SK-N-SH (cell line): Measurements from ENCODE around the gene DTNBP1. TPM values are rescaled to one million over a fixed set of nuclear protein-coding genes. Genes with fewer than 3 reads are reported as not detected.

ENCODE experiments used
- CTCF ChIA-PET: fragments of 300-600, 350-600 bp; formaldehyde crosslinking; extraction: SDS; loops from one replicate; lab custom pipeline; 2021; lab: Yijun Ruan, JAX
- POLR2A ChIA-PET: fragments of 350-600 bp; sonication (Branson Sonifier 250); formaldehyde crosslinking; extraction: SDS; loops from one replicate; lab custom pipeline; 2020; ENCODE audit warnings: antibody characterized with exemption, inconsistent platforms; lab: Yijun Ruan, JAX
- DNase-seq: peaks from one replicate; pipeline ENCODE4 v3.0.0; 2012
- H2AFZ ChIP-seq: fragments of 200-600 bp; sonication (generic); 2 replicates; pipeline ENCODE4 v1.8.1; 2016; ENCODE audit warnings: antibody characterized with exemption, mild to moderate bottlenecking, low read depth
- H3F3A ChIP-seq: fragments of 200-600 bp; sonication (generic); replicated peaks from 2 replicates; pipeline ENCODE3; 2016; ENCODE audit warnings: antibody characterized with exemption, mild to moderate bottlenecking; ENCODE audit not compliant: insufficient read depth
- H3K27ac ChIP-seq, 2 experiments: fragments of 200-500 bp in 1 of 2; fragments of 200-600 bp in 1 of 2; sonication (Bioruptor generic) in 1 of 2; sonication (generic), shearing (Covaris generic) in 1 of 2; 2 replicates each; pipeline versions ENCODE4 v1.5.1 to v1.6.1; 2014 to 2016; ENCODE audit warnings: low read depth in 2 of 2, inconsistent platforms in 1 of 2, low read length in 1 of 2, mild to moderate bottlenecking in 1 of 2, mixed read lengths in 1 of 2
- H3K27me3 ChIP-seq: fragments of 200-600 bp; sonication (generic), shearing (Covaris generic); 2 replicates; pipeline ENCODE4 v1.6.1; 2016; ENCODE audit warnings: mixed run types; ENCODE audit not compliant: insufficient read depth
- H3K36me3 ChIP-seq, 2 experiments: fragments of 200-500 bp in 1 of 2; fragments of 200-600 bp in 1 of 2; sonication (Bioruptor generic) in 1 of 2; sonication (generic) in 1 of 2; replicated peaks in 1 of 2; 2 replicates each; pipeline versions ENCODE3 to v1.5.1; 2014 to 2016; ENCODE audit warnings: low read length in 1 of 2, mild to moderate bottlenecking in 1 of 2; ENCODE audit not compliant: insufficient read depth in 2 of 2, control insufficient read depth in 1 of 2
- H3K4me1 ChIP-seq, 2 experiments: fragments of 200-500 bp in 1 of 2; fragments of 200-600 bp in 1 of 2; sonication (Bioruptor generic) in 1 of 2; sonication (generic), shearing (Covaris generic) in 1 of 2; 2 replicates each; pipeline versions ENCODE4 v1.5.1 to v1.6.1; 2014 to 2016; ENCODE audit warnings: low read depth in 1 of 2, low read length in 1 of 2, mixed run types in 1 of 2; ENCODE audit not compliant: insufficient read depth in 2 of 2, control insufficient read depth in 1 of 2
- H3K4me2 ChIP-seq: fragments of 200-600 bp; sonication (generic), shearing (Covaris generic); 2 replicates; pipeline ENCODE4 v1.6.1; 2017; ENCODE audit warnings: mixed run types
- H3K4me3 ChIP-seq, 2 experiments: fragments of 200-500 bp in 1 of 2; fragments of 200-600 bp in 1 of 2; sonication (Bioruptor generic) in 1 of 2; sonication (generic), shearing (Covaris generic) in 1 of 2; 2 replicates each; pipeline versions ENCODE4 v1.5.1 to v1.8.1; 2014 to 2016; ENCODE audit warnings: low read depth in 2 of 2, inconsistent platforms in 1 of 2, low read length in 1 of 2, mild to moderate bottlenecking in 1 of 2, mixed read lengths in 1 of 2, moderate library complexity in 1 of 2
- H3K79me2 ChIP-seq: fragments of 200-600 bp; sonication (generic); 2 replicates; pipeline ENCODE4 v1.8.1; 2017; ENCODE audit warnings: mild to moderate bottlenecking; ENCODE audit not compliant: insufficient read depth
- H3K9ac ChIP-seq: fragments of 200-600 bp; sonication (generic); 2 replicates; pipeline ENCODE4 v1.6.1; 2017; ENCODE audit warnings: mixed run types
- H3K9me2 ChIP-seq: fragments of 200-600 bp; sonication (generic); 2 replicates; pipeline ENCODE4 v1.6.1; 2017; ENCODE audit warnings: mixed run types
- H3K9me3 ChIP-seq: fragments of 200-600 bp; sonication (generic); 2 replicates; pipeline ENCODE4 v1.6.1; 2017; ENCODE audit warnings: mixed run types, mild to moderate bottlenecking, moderate library complexity
- H4K20me1 ChIP-seq: fragments of 200-600 bp; sonication (generic); 2 replicates; pipeline ENCODE4 v1.6.1; 2017; ENCODE audit warnings: mild to moderate bottlenecking, mixed run types; ENCODE audit not compliant: insufficient read depth
- EP300 ChIP-seq, 2 experiments: IDR thresholded peaks; 2 replicates each; pipeline versions ENCODE4 v1.4.0 to v1.6.1; 2012; ENCODE audit warnings: borderline replicate concordance in 1 of 2, low read depth in 1 of 2, low read length in 1 of 2
- FOSL2 ChIP-seq: IDR thresholded peaks from 2 replicates; pipeline ENCODE4 v1.4.0; 2012; ENCODE audit warnings: low read depth, mild to moderate bottlenecking, moderate library complexity, borderline replicate concordance
- FOXJ3 ChIP-seq: sonication (generic); formaldehyde crosslinking; IDR thresholded peaks from 2 replicates; pipeline ENCODE4 v1.5.1; 2020; ENCODE audit warnings: mild to moderate bottlenecking, missing genetic modification reagents
- FOXM1 ChIP-seq: IDR thresholded peaks from 2 replicates; pipeline ENCODE4 v1.4.0; 2012; ENCODE audit warnings: low read depth, mild to moderate bottlenecking
- GABPA ChIP-seq: IDR thresholded peaks from 2 replicates; pipeline ENCODE4 v1.4.0; 2012; ENCODE audit warnings: low read depth, mild to moderate bottlenecking
- GATA2 ChIP-seq: sonication (generic); formaldehyde crosslinking; IDR thresholded peaks from 2 replicates; pipeline ENCODE4 v1.5.0; 2020; ENCODE audit warnings: mild to moderate bottlenecking, missing genetic modification reagents
- JUND ChIP-seq: IDR thresholded peaks from 2 replicates; pipeline ENCODE4 v1.4.0; 2012
- MEF2A ChIP-seq: IDR thresholded peaks from 2 replicates; pipeline ENCODE4 v1.4.0; 2012; ENCODE audit warnings: low read depth, borderline replicate concordance
- MXI1 ChIP-seq: IDR thresholded peaks from 2 replicates; pipeline ENCODE4 v1.6.1; 2012; ENCODE audit warnings: mild to moderate bottlenecking, low read depth, low read length, improper control_type of control experiment
- NFIC ChIP-seq: IDR thresholded peaks from 2 replicates; pipeline ENCODE4 v1.4.0; 2012; ENCODE audit warnings: borderline replicate concordance
- POLR2AphosphoS5 ChIP-seq: IDR thresholded peaks from 2 replicates; pipeline ENCODE4 v1.6.1; 2012; ENCODE audit warnings: low read depth, low read length
- RAD21 ChIP-seq: IDR thresholded peaks from 2 replicates; pipeline ENCODE4 v1.6.1; 2012; ENCODE audit warnings: mild to moderate bottlenecking, low read length
- RCOR1 ChIP-seq: fragments of 150-350 bp; IDR thresholded peaks from 2 replicates; pipeline ENCODE4 v1.6.1; 2017; ENCODE audit warnings: antibody characterized with exemption, low read length
- RXRA ChIP-seq: IDR thresholded peaks from 2 replicates; pipeline ENCODE4 v1.4.0; 2012; ENCODE audit warnings: low read depth, mild to moderate bottlenecking, borderline replicate concordance
- SMC3 ChIP-seq: IDR thresholded peaks from 2 replicates; pipeline ENCODE4 v1.6.1; 2012; ENCODE audit warnings: low read depth, low read length, improper control_type of control experiment
- TAF1 ChIP-seq: IDR thresholded peaks from 2 replicates; pipeline ENCODE4 v1.6.1; 2012; ENCODE audit warnings: low read depth, mild to moderate bottlenecking, low read length, moderate library complexity, borderline replicate concordance
- TEAD4 ChIP-seq: IDR thresholded peaks from 2 replicates; pipeline ENCODE4 v1.4.0; 2012; ENCODE audit warnings: mild to moderate bottlenecking, borderline replicate concordance; ENCODE audit not compliant: insufficient read depth
- YY1 ChIP-seq: IDR thresholded peaks from 2 replicates; pipeline ENCODE4 v1.4.0; 2012; ENCODE audit warnings: low read depth, mild to moderate bottlenecking
- ZBTB33 ChIP-seq: IDR thresholded peaks from 2 replicates; pipeline ENCODE4 v1.4.0; 2012; ENCODE audit warnings: low read depth, borderline replicate concordance
- WGBS: methylation state at CpG from one replicate; pipeline ENCODE4 v1.1.6; 2017; ENCODE audit warnings: low lambda C conversion rate; 5-methylcytosine and 5-hydroxymethylcytosine counted together
- polyA plus RNA-seq, 3 experiments: library from polyadenylated mRNA; depleted of rRNA; stranded (reverse); fragments of >200 nt; gene quantifications; 2 replicates each; pipeline ENCODE4 v1.2.3, GENCODE V29; 2012
- TF ChIP-seq, protein P1 (sequence below): IDR thresholded peaks from 2 replicates; pipeline ENCODE4; 2012
- TF ChIP-seq, protein P2 (sequence below): IDR thresholded peaks from 2 replicates; pipeline ENCODE4 v1.4.0; 2012; ENCODE audit warnings: low read depth, borderline replicate concordance

DTNBP1 gene
- polyA plus RNA-seq, 1 of the 3 experiments (the other 2 are of a cell fraction), result 19.7 TPM

DNA sequence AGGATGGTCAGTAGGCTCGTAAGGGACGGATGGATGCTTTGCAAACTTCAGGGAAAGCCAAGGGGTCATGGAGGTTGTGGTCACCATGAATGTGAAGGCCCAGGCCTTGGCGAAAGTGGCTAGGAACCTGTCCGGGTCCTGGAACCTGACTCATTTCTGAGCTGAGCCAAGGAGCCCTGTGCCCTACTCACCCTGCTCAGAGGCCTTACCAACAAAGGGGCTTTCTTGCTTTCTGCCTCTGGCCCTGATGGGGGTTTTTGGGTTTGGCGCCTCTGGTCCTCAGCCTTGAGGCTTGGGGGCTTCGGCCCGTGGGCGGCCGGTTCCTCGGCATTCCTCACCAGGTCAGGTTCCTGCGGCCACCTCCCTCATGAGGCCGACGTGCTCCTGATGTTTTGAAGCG, 155.1 kb downstream of the DTNBP1 start:
- no peaks in the 10 kb centered on the region for H3K9me3 ChIP-seq
- peaks cover 6% of the 10 kb centered on the region for H3F3A ChIP-seq
- H2AFZ ChIP-seq, result no peak overlapping the region
- 0 out of 2 replicates have a peak, but pooled peaks cover 7% of the 10 kb centered on the region for H3K79me2 ChIP-seq
- H3K4me1 ChIP-seq, result peaks cover 12 to 25% of the 10 kb centered on the region in 2 experiments
- TF ChIP-seq POLR2AphosphoS5 (no peak), RXRA (no peak), YY1 (no peak), FOSL2 (no peak), NFIC (no peak), MXI1 (no peak), FOXM1 (no peak), GATA2 (CRISPR knock-in tag) (no peak), SMC3 (no peak), JUND (no peak)
- TF ChIP-seq, protein P1, sequence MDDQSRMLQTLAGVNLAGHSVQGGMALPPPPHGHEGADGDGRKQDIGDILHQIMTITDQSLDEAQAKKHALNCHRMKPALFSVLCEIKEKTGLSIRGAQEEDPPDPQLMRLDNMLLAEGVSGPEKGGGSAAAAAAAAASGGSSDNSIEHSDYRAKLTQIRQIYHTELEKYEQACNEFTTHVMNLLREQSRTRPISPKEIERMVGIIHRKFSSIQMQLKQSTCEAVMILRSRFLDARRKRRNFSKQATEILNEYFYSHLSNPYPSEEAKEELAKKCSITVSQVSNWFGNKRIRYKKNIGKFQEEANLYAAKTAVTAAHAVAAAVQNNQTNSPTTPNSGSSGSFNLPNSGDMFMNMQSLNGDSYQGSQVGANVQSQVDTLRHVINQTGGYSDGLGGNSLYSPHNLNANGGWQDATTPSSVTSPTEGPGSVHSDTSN, result no peak
- TF ChIP-seq, all 33 proteins: peak for 0
- H3K9me2 ChIP-seq, result no peaks in the 10 kb centered on the region
- H3K9ac ChIP-seq, result no peak overlapping the region
- WGBS, result 91% methylated on average over 14 of the region's 14 CpGs
- no peak overlapping the region for H3K4me2 ChIP-seq
- no peak overlapping the region for H3K27ac ChIP-seq
- H3K4me3 ChIP-seq, result no peak overlapping the region
- H4K20me1 ChIP-seq, result peaks cover 51% of the 10 kb centered on the region
- no peaks in the 10 kb centered on the region for H3K27me3 ChIP-seq
- no peak for DNase-seq
- ChIA-PET CTCF (no interaction called here), POLR2A (no interaction called here)
- peaks cover 8 to 15% of the 10 kb centered on the region in 2 experiments for H3K36me3 ChIP-seq

GRCh38 chr6:15507221-15507620, 155.6 kb downstream of the DTNBP1 start:
- Histone ChIP-seq H3K27ac (no peak overlapping the region), H3K9ac (no peak overlapping the region), H3K79me2 (0 out of 2 replicates have a peak, but pooled peaks cover 7% of the 10 kb centered on the region), H3K27me3 (no peaks in the 10 kb centered on the region), H3K9me3 (no peaks in the 10 kb centered on the region), H3K36me3 (peaks cover 8 to 14% of the 10 kb centered on the region in 2 experiments), H3K4me1 (peaks cover 17 to 30% of the 10 kb centered on the region in 2 experiments), H3F3A (peaks cover 6% of the 10 kb centered on the region), H3K4me2 (no peak overlapping the region), H3K4me3 (no peak overlapping the region), H4K20me1 (peaks cover 55% of the 10 kb centered on the region), H2AFZ (no peak overlapping the region), H3K9me2 (no peaks in the 10 kb centered on the region)
- no peak for DNase-seq
- no peak for TF ChIP-seq MEF2A
- no peak for TF ChIP-seq POLR2AphosphoS5
- no peak for TF ChIP-seq SMC3
- no peak for TF ChIP-seq TEAD4
- TF ChIP-seq, protein P2, sequence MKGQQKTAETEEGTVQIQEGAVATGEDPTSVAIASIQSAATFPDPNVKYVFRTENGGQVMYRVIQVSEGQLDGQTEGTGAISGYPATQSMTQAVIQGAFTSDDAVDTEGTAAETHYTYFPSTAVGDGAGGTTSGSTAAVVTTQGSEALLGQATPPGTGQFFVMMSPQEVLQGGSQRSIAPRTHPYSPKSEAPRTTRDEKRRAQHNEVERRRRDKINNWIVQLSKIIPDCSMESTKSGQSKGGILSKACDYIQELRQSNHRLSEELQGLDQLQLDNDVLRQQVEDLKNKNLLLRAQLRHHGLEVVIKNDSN, result no peak
- TF ChIP-seq TAF1, result no peak
- no peak for TF ChIP-seq RXRA
- no peak for TF ChIP-seq FOXJ3
- TF ChIP-seq MXI1, result no peak
- TF ChIP-seq RAD21, result no peak
- no peak for TF ChIP-seq EP300 (IDR thresholded peaks at IDR 0.05; ENCODE audit: borderline replicate concordance in 1 of 2, low read depth in 1 of 2, low read length in 1 of 2)
- TF ChIP-seq GABPA, result no peak
- no peak for TF ChIP-seq YY1
- TF ChIP-seq RCOR1, result no peak
- TF ChIP-seq ZBTB33, result no peak
- ChIA-PET CTCF (no interaction called here), POLR2A (no interaction called here)
- 97% methylated on average over 11 of the region's 11 CpGs for WGBS
